ENCODE results near the gene STX8.

The STX8 gene

GRCh38 chr17:9468937-9469336 lies 106.7 kb downstream of the STX8 start:
- Histone ChIP-seq H2BK120ac (ENCODE audit: low read depth, low read length) (no peak overlapping the region), H3K4me2 (ENCODE audit: low read length, poor library complexity, severe bottlenecking) (no peak overlapping the region), H3K14ac (ENCODE audit: low read length in 2 of 2) (no peak overlapping the region), H3K9ac (ENCODE audit: low read length) (no peak overlapping the region), H2BK5ac (ENCODE audit: low read depth, low read length, poor library complexity, severe bottlenecking) (no peak overlapping the region), H3K36me3 (ENCODE audit: control insufficient read depth in 1 of 2, insufficient read depth in 2 of 2, low read depth in 1 of 2, low read length in 2 of 2) (no peaks in the 10 kb centered on the region), H3K79me1 (replicated peaks; ENCODE audit: low read length, poor library complexity, severe bottlenecking) (no peaks in the 10 kb centered on the region), H3K27me3 (ENCODE audit: control insufficient read depth in 1 of 2, insufficient read depth in 1 of 2, low read length in 2 of 2) (no peaks in the 10 kb centered on the region), H3K4ac (ENCODE audit: low read depth in 1 of 2, low read length in 2 of 2) (no peak overlapping the region), H4K8ac (ENCODE audit: low read length) (no peak overlapping the region), H3K23ac (ENCODE audit: low read length in 2 of 2) (no peak overlapping the region), H3K9me3 (ENCODE audit: control insufficient read depth, low read length) (no peaks in the 10 kb centered on the region), H4K91ac (ENCODE audit: low read length) (no peak overlapping the region), H3K4me3 (ENCODE audit: insufficient read depth in 1 of 2, low read depth in 1 of 2, low read length in 2 of 2) (no peak overlapping the region), H2BK15ac (ENCODE audit: low read depth, poor library complexity, severe bottlenecking) (no peak overlapping the region), H2BK12ac (ENCODE audit: low read length in 2 of 2) (no peak overlapping the region), H3K4me1 (ENCODE audit: control insufficient read depth, insufficient read depth, low read depth, low read length) (peaks cover 7% of the 10 kb centered on the region), H2AK5ac (ENCODE audit: low read length, severe bottlenecking) (no peak overlapping the region), H3K18ac (ENCODE audit: low read depth in 1 of 2, low read length in 2 of 2) (no peak overlapping the region), H2AFZ (ENCODE audit: low read depth, low read length) (no peak overlapping the region), H3K27ac (ENCODE audit: low read length, poor library complexity, severe bottlenecking) (no peak overlapping the region)
- 83% methylated on average over 4 of the region's 4 CpGs for WGBS
- no peak for DNase-seq

- no peak for DNase-seq
- Histone ChIP-seq H2BK12ac (ENCODE audit: low read length in 2 of 2) (no peak overlapping the region), H3K23ac (ENCODE audit: low read length in 2 of 2) (no peak overlapping the region), H3K27ac (ENCODE audit: low read length, poor library complexity, severe bottlenecking) (no peak overlapping the region), H3K14ac (ENCODE audit: low read length in 2 of 2) (no peak overlapping the region), H3K4ac (ENCODE audit: low read depth in 1 of 2, low read length in 2 of 2) (no peak overlapping the region), H3K79me1 (replicated peaks; ENCODE audit: low read length, poor library complexity, severe bottlenecking) (no peaks in the 10 kb centered on the region), H3K4me2 (ENCODE audit: low read length, poor library complexity, severe bottlenecking) (no peak overlapping the region), H3K27me3 (ENCODE audit: control insufficient read depth in 1 of 2, insufficient read depth in 1 of 2, low read length in 2 of 2) (no peaks in the 10 kb centered on the region), H2BK120ac (ENCODE audit: low read depth, low read length) (no peak overlapping the region), H2AFZ (ENCODE audit: low read depth, low read length) (no peak overlapping the region), H2AK5ac (ENCODE audit: low read length, severe bottlenecking) (no peak overlapping the region), H3K36me3 (ENCODE audit: control insufficient read depth in 1 of 2, insufficient read depth in 2 of 2, low read depth in 1 of 2, low read length in 2 of 2) (no peaks in the 10 kb centered on the region), H2BK15ac (ENCODE audit: low read depth, poor library complexity, severe bottlenecking) (no peak overlapping the region), H3K9me3 (ENCODE audit: control insufficient read depth, low read length) (no peaks in the 10 kb centered on the region), H4K8ac (ENCODE audit: low read length) (no peak overlapping the region), H4K91ac (ENCODE audit: low read length) (peak overlapping the region; percentile 55), H3K18ac (ENCODE audit: low read depth in 1 of 2, low read length in 2 of 2) (peak overlapping the region; percentile 15 to 71), H3K9ac (ENCODE audit: low read length) (no peak overlapping the region), H3K4me3 (ENCODE audit: insufficient read depth in 1 of 2, low read depth in 1 of 2, low read length in 2 of 2) (no peak overlapping the region), H2BK5ac (ENCODE audit: low read depth, low read length, poor library complexity, severe bottlenecking) (no peak overlapping the region), H3K4me1 (ENCODE audit: control insufficient read depth, insufficient read depth, low read depth, low read length) (peaks cover 5% of the 10 kb centered on the region)
- WGBS = 89% methylated on average over 10 of the region's 10 CpGs
Observed at GRCh38 chr17:9468532-9468931, 107.1 kb downstream of the STX8 start.

GRCh38 chr17:9467518-9467917 lies 108.1 kb downstream of the STX8 start:
- Histone ChIP-seq H3K4ac (ENCODE audit: low read depth in 1 of 2, low read length in 2 of 2) (no peak overlapping the region), H3K27ac (ENCODE audit: low read length, poor library complexity, severe bottlenecking) (no peak overlapping the region), H3K9ac (ENCODE audit: low read length) (no peak overlapping the region), H3K36me3 (ENCODE audit: control insufficient read depth in 1 of 2, insufficient read depth in 2 of 2, low read depth in 1 of 2, low read length in 2 of 2) (no peaks in the 10 kb centered on the region), H3K4me1 (ENCODE audit: control insufficient read depth, insufficient read depth, low read depth, low read length) (peaks cover 3% of the 10 kb centered on the region), H2BK5ac (ENCODE audit: low read depth, low read length, poor library complexity, severe bottlenecking) (no peak overlapping the region), H3K79me1 (replicated peaks; ENCODE audit: low read length, poor library complexity, severe bottlenecking) (peaks cover 3% of the 10 kb centered on the region), H4K8ac (ENCODE audit: low read length) (no peak overlapping the region), H4K91ac (ENCODE audit: low read length) (no peak overlapping the region), H3K23ac (ENCODE audit: low read length in 2 of 2) (no peak overlapping the region), H2AK5ac (ENCODE audit: low read length, severe bottlenecking) (no peak overlapping the region), H2BK120ac (ENCODE audit: low read depth, low read length) (no peak overlapping the region), H3K27me3 (ENCODE audit: control insufficient read depth in 1 of 2, insufficient read depth in 1 of 2, low read length in 2 of 2) (no peaks in the 10 kb centered on the region), H2BK12ac (ENCODE audit: low read length in 2 of 2) (no peak overlapping the region), H2BK15ac (ENCODE audit: low read depth, poor library complexity, severe bottlenecking) (no peak overlapping the region), H3K4me3 (ENCODE audit: insufficient read depth in 1 of 2, low read depth in 1 of 2, low read length in 2 of 2) (no peak overlapping the region), H3K14ac (ENCODE audit: low read length in 2 of 2) (no peak overlapping the region), H3K9me3 (ENCODE audit: control insufficient read depth, low read length) (no peaks in the 10 kb centered on the region), H3K4me2 (ENCODE audit: low read length, poor library complexity, severe bottlenecking) (no peak overlapping the region), H2AFZ (ENCODE audit: low read depth, low read length) (no peak overlapping the region), H3K18ac (ENCODE audit: low read depth in 1 of 2, low read length in 2 of 2) (no peak overlapping the region)
- DNase-seq = no peak
- WGBS = 81% methylated on average over 4 of the region's 5 CpGs

- Histone ChIP-seq H3K4me2 (ENCODE audit: low read length, poor library complexity, severe bottlenecking) (no peak overlapping the region), H3K14ac (ENCODE audit: low read length in 2 of 2) (no peak overlapping the region), H3K27me3 (ENCODE audit: control insufficient read depth in 1 of 2, insufficient read depth in 1 of 2, low read length in 2 of 2) (no peaks in the 10 kb centered on the region), H3K23ac (ENCODE audit: low read length in 2 of 2) (no peak overlapping the region), H3K79me1 (replicated peaks; ENCODE audit: low read length, poor library complexity, severe bottlenecking) (peaks cover 5% of the 10 kb centered on the region), H4K91ac (ENCODE audit: low read length) (no peak overlapping the region), H3K9me3 (ENCODE audit: control insufficient read depth, low read length) (no peaks in the 10 kb centered on the region), H2BK15ac (ENCODE audit: low read depth, poor library complexity, severe bottlenecking) (no peak overlapping the region), H3K36me3 (ENCODE audit: control insufficient read depth in 1 of 2, insufficient read depth in 2 of 2, low read depth in 1 of 2, low read length in 2 of 2) (no peaks in the 10 kb centered on the region), H2AFZ (ENCODE audit: low read depth, low read length) (no peak overlapping the region), H3K4ac (ENCODE audit: low read depth in 1 of 2, low read length in 2 of 2) (no peak overlapping the region), H2BK5ac (ENCODE audit: low read depth, low read length, poor library complexity, severe bottlenecking) (no peak overlapping the region), H3K18ac (ENCODE audit: low read depth in 1 of 2, low read length in 2 of 2) (no peak overlapping the region), H3K9ac (ENCODE audit: low read length) (peak overlapping the region; percentile 7), H2BK120ac (ENCODE audit: low read depth, low read length) (no peak overlapping the region), H2BK12ac (ENCODE audit: low read length in 2 of 2) (no peak overlapping the region), H3K4me1 (ENCODE audit: control insufficient read depth, insufficient read depth, low read depth, low read length) (no peaks in the 10 kb centered on the region), H2AK5ac (ENCODE audit: low read length, severe bottlenecking) (no peak overlapping the region), H3K27ac (ENCODE audit: low read length, poor library complexity, severe bottlenecking) (no peak overlapping the region), H3K4me3 (ENCODE audit: insufficient read depth in 1 of 2, low read depth in 1 of 2, low read length in 2 of 2) (peak overlapping the region in 1 of 2 experiments; percentile 26), H4K8ac (ENCODE audit: low read length) (no peak overlapping the region)
- 80% methylated on average over 14 of the region's 16 CpGs for WGBS
- DNase-seq = peak; percentile 65
Observed at GRCh38 chr17:9465210-9465921, 110.3 kb downstream of the STX8 start.

Measured in mesenchymal stem cell (in vitro differentiated cells and primary cell).